ENCODE results near the gene TCFL5. TPM values are rescaled to one million over a fixed set of nuclear protein-coding genes. Genes with fewer than 3 reads are reported as not detected.
"Not testable (repeated sequence)": the region's sequence is repeated elsewhere in the genome, so short reads cannot be mapped to it uniquely, and the experiment has no call there.

TCFL5 gene
- total RNA-seq, 1 experiment from 2014 or later: 10.8 TPM

GRCh38 chr20:62876501-62876901 lies 14.9 kb upstream of the TCFL5 start:
- peaks cover 6% of the 10 kb centered on the region for H3K4me1 Mint-ChIP-seq (ENCODE audit: insufficient read depth, unreplicated experiment)
- peaks cover 36% of the 10 kb centered on the region for H3K36me3 Mint-ChIP-seq (ENCODE audit: insufficient read depth, unreplicated experiment)
- H3K4me3 Mint-ChIP-seq (ENCODE audit: unreplicated experiment): no peak overlapping the region
- H3K27ac Mint-ChIP-seq (ENCODE audit: low read depth, unreplicated experiment): no peak overlapping the region
- intact Hi-C loops (cut with micrococcal nuclease): no loop called here
- no peaks in the 10 kb centered on the region for H3K27me3 Mint-ChIP-seq (ENCODE audit: insufficient read depth, unreplicated experiment)
- no peak for DNase-seq (ENCODE audit: unreplicated experiment)
- ChIA-PET CTCF (interaction anchor here (0.6 to 2.6 kb wide), 8 partner anchors 8 to 377 kb away, joined by 3 to 7 read pairs (median 4); no protein-coding TSS in a partner anchor), POLR2A (interaction anchor here (0.6 to 2.4 kb wide), 5 partner anchors 9 to 61 kb away, joined by 3 to 11 read pairs (median 5); partner anchors contain the start of genes GID8 and TCFL5)
- H3K9me3 Mint-ChIP-seq (ENCODE audit: unreplicated experiment): no peaks in the 10 kb centered on the region
- no peak for TF ChIP-seq CTCF (IDR thresholded peaks at IDR 0.05; ENCODE audit: unreplicated experiment)
- no TSS peak for BruUV-seq (replicated peaks)

- ChIA-PET POLR2A (interaction anchor here (0.6 to 2.4 kb wide), 9 partner anchors 9 to 658 kb away, joined by 3 to 11 read pairs (median 4); partner anchors contain the start of genes GID8 and TCFL5), CTCF (interaction anchor here (0.6 to 3.8 kb wide), 18 partner anchors 9 to 376 kb away, joined by 3 to 21 read pairs (median 4); no protein-coding TSS in a partner anchor)
- no peaks in the 10 kb centered on the region for H3K9me3 Mint-ChIP-seq (ENCODE audit: unreplicated experiment)
- peaks cover 6% of the 10 kb centered on the region for H3K4me1 Mint-ChIP-seq (ENCODE audit: insufficient read depth, unreplicated experiment)
- H3K27me3 Mint-ChIP-seq (ENCODE audit: insufficient read depth, unreplicated experiment): no peaks in the 10 kb centered on the region
- H3K27ac Mint-ChIP-seq (ENCODE audit: low read depth, unreplicated experiment): peak overlapping the region; percentile 16
- intact Hi-C loops (cut with micrococcal nuclease): no loop called here
- peak; percentile 82 for DNase-seq (ENCODE audit: unreplicated experiment)
- TF ChIP-seq CTCF (IDR thresholded peaks at IDR 0.05; ENCODE audit: unreplicated experiment): peak; percentile 27
- BruUV-seq (replicated peaks): no TSS peak
- peak overlapping the region; percentile 40 for H3K4me3 Mint-ChIP-seq (ENCODE audit: unreplicated experiment)
- H3K36me3 Mint-ChIP-seq (ENCODE audit: insufficient read depth, unreplicated experiment): peaks cover 31% of the 10 kb centered on the region
These were observed 14.1 kb upstream of the TCFL5 start for GRCh38 chr20:62875419-62876361.

- Mint-ChIP-seq H3K27ac (ENCODE audit: low read depth, unreplicated experiment) (no peak overlapping the region), H3K27me3 (ENCODE audit: insufficient read depth, unreplicated experiment) (no peaks in the 10 kb centered on the region), H3K36me3 (ENCODE audit: insufficient read depth, unreplicated experiment) (peaks cover 23% of the 10 kb centered on the region), H3K9me3 (ENCODE audit: unreplicated experiment) (no peaks in the 10 kb centered on the region), H3K4me1 (ENCODE audit: insufficient read depth, unreplicated experiment) (peaks cover 6% of the 10 kb centered on the region), H3K4me3 (ENCODE audit: unreplicated experiment) (no peak overlapping the region)
- POLR2A ChIA-PET: interaction anchor here (0.6 to 2.4 kb wide), 5 partner anchors 10 to 658 kb away, joined by 3 to 11 read pairs (median 6); no protein-coding TSS in a partner anchor
- no peak for DNase-seq (ENCODE audit: unreplicated experiment)
- CTCF ChIA-PET: interaction anchor here (0.6 to 3.8 kb wide), 15 partner anchors 8 to 226 kb away, joined by 3 to 21 read pairs (median 4); no protein-coding TSS in a partner anchor
- intact Hi-C loops (cut with micrococcal nuclease): no loop called here
- TF ChIP-seq CTCF (IDR thresholded peaks at IDR 0.05; ENCODE audit: unreplicated experiment): no peak
- BruUV-seq (replicated peaks): no TSS peak
These were observed 13.3 kb upstream of the TCFL5 start for GRCh38 chr20:62874964-62875344.

GRCh38 chr20:62873681-62874031 lies 12.0 kb upstream of the TCFL5 start:
- TF ChIP-seq CTCF (IDR thresholded peaks at IDR 0.05; ENCODE audit: unreplicated experiment): peak; percentile 42
- ChIA-PET POLR2A (interaction anchor here (0.6 to 0.7 kb wide), 2 partner anchors 13 to 350 kb away, joined by 3 read pairs; no protein-coding TSS in a partner anchor), CTCF (interaction anchor here (0.6 to 3.8 kb wide), 6 partner anchors 9 to 136 kb away, joined by 3 to 21 read pairs (median 3); no protein-coding TSS in a partner anchor)
- H3K9me3 Mint-ChIP-seq (ENCODE audit: unreplicated experiment); H3K27ac Mint-ChIP-seq (ENCODE audit: low read depth, unreplicated experiment); intact Hi-C loops (cut with micrococcal nuclease); H3K27me3 Mint-ChIP-seq (ENCODE audit: insufficient read depth, unreplicated experiment); H3K4me3 Mint-ChIP-seq (ENCODE audit: unreplicated experiment); H3K4me1 Mint-ChIP-seq (ENCODE audit: insufficient read depth, unreplicated experiment); BruUV-seq (replicated peaks): not testable (repeated sequence)
- DNase-seq (ENCODE audit: unreplicated experiment): peak; percentile 51
- H3K36me3 Mint-ChIP-seq (ENCODE audit: insufficient read depth, unreplicated experiment): peaks cover 15% of the 10 kb centered on the region

All from MCF 10A (cell line).